Stomach (tissue), 4 donors: ENCODE measurements around the gene KHK.

Experiments
- CTCF ChIP-seq, 7 experiments: fragments of 450-650 bp in 4 of 7; fragments of 200-600 bp in 3 of 7; sonication (generic) in 3 of 7; IDR thresholded peaks; one replicate each; pipeline ENCODE4 v1.5.1; 2016 to 2019; ENCODE audit warnings: antibody characterized with exemption in 7 of 7, control low read depth in 2 of 7, mild to moderate bottlenecking in 1 of 7
- POLR2A ChIP-seq, 4 donors: fragments of 450-650 bp; IDR thresholded peaks; one replicate each; pipeline ENCODE4 v1.6.1; 2016; ENCODE audit warnings: antibody characterized with exemption in 4 of 4, control low read depth in 2 of 4, mild to moderate bottlenecking in 1 of 4, moderate library complexity in 1 of 4
- POLR2AphosphoS5 ChIP-seq, 3 donors: sonication (generic); formaldehyde crosslinking; IDR thresholded peaks; one replicate each; pipeline ENCODE4 v1.6.1; 2016; ENCODE audit warnings: antibody characterized with exemption in 3 of 3

GRCh38 chr2:27039426-27039825 lies 47.1 kb upstream of the KHK start:
- TF ChIP-seq POLR2AphosphoS5 (IDR thresholded peaks at IDR 0.05), result no peak
- no peak for TF ChIP-seq CTCF (IDR thresholded peaks at IDR 0.05)
- TF ChIP-seq POLR2A (IDR thresholded peaks at IDR 0.05), result no peak
